OCI-LY7 (cell line): ENCODE measurements around the gene PHGDH.

Experiments
- CTCF ChIP-seq: fragments of 200-600 bp; sonication (generic); conservative IDR thresholded peaks from 2 replicates; pipeline ENCODE4 v1.5.1; 2014; ENCODE audit warnings: mild to moderate bottlenecking, antibody characterized with exemption, low read length, moderate library complexity, mixed read lengths
- EZH2phosphoT487 ChIP-seq: fragments of 200-600 bp; sonication (generic); IDR thresholded peaks from 2 replicates; pipeline ENCODE4 v1.6.1; 2018; ENCODE audit warnings: low read depth, borderline replicate concordance, mild to moderate bottlenecking, mixed run types, antibody characterized with exemption, low read length, moderate library complexity, mixed read lengths

DNA sequence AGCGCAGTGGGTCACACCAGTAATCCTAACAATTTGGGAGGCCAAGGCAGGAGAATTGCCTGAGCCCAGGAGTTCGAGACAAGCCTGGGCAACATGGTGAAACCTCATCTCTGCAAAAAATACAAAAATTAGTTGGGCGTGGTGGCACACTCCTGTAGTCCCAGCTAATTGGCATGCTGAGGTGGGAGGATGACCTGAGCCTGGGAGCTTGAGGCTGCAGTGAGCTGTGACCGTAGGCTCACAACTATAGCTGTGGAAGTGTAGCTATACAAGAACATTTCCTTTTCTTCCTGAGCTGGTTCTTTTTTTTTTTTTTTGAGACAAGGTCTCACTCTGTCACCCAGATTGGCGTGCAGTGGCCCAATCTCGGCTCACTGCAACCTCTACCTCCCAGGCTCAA lies 44.6 kb upstream of the PHGDH start:
- TF ChIP-seq CTCF: no peak
- TF ChIP-seq EZH2phosphoT487: no peak
